Middle frontal gyrus (tissue), 1 donor: Measurements from ENCODE around the gene PRCD.
"Not testable (repeated sequence)": the region's sequence is repeated elsewhere in the genome, so short reads cannot be mapped to it uniquely, and the experiment has no call there.

Source experiments
- DNase-seq: peaks from one replicate; pipeline ENCODE4 v3.0.0-alpha.2; 2015; ENCODE audit warnings: low spot score; ENCODE audit errors: extremely low spot score

Gene PRCD

GRCh38 chr17:76554131-76554530, 14.3 kb downstream of the PRCD start:
- no peak for DNase-seq

- no peak for DNase-seq
These were observed 17.0 kb downstream of the PRCD start for GRCh38 chr17:76556765-76557367.

GRCh38 chr17:76557368-76558197, 17.7 kb downstream of the PRCD start:
- peak; percentile 85 for DNase-seq

GRCh38 chr17:76558198-76559095, 18.6 kb downstream of the PRCD start:
- DNase-seq, result no peak

GRCh38 chr17:76559460-76559859, 19.6 kb downstream of the PRCD start:
- DNase-seq, result not testable (repeated sequence)

GRCh38 chr17:76560036-76560876, 20.4 kb downstream of the PRCD start:
- no peak for DNase-seq

- no peak for DNase-seq
These were observed 21.0 kb downstream of the PRCD start for GRCh38 chr17:76560877-76561221.

GRCh38 chr17:76561332-76561731, 21.5 kb downstream of the PRCD start:
- DNase-seq, result no peak

- no peak for DNase-seq
These were observed 22.0 kb downstream of the PRCD start for GRCh38 chr17:76561799-76562268.

- peak; percentile 39 for DNase-seq
These were observed 22.9 kb downstream of the PRCD start for GRCh38 chr17:76562734-76563148.

- DNase-seq, result not testable (repeated sequence)
These were observed 23.5 kb downstream of the PRCD start for GRCh38 chr17:76563359-76563758.

GRCh38 chr17:76564991-76565727, 25.3 kb downstream of the PRCD start:
- not testable (repeated sequence) for DNase-seq

GRCh38 chr17:76565728-76566612, 26.1 kb downstream of the PRCD start:
- DNase-seq, result no peak

- DNase-seq, result no peak
These were observed 26.7 kb downstream of the PRCD start for GRCh38 chr17:76566613-76566943.

- DNase-seq, result no peak
These were observed 27.2 kb downstream of the PRCD start for GRCh38 chr17:76566988-76567431.

- DNase-seq, result no peak
These were observed 28.0 kb downstream of the PRCD start for GRCh38 chr17:76567634-76568432.

GRCh38 chr17:76568811-76569221, 29.0 kb downstream of the PRCD start:
- DNase-seq, result no peak

GRCh38 chr17:76569607-76570279, 29.9 kb downstream of the PRCD start:
- DNase-seq, result no peak
